BLaER1 (cell line): ENCODE results near the gene NR1H2.

Experiments used
- H3K27ac ChIP-seq: shearing (Covaris generic); formaldehyde crosslinking; 2 replicates; pipeline ENCODE4 v1.8.1; 2022
- H3K27me3 ChIP-seq: shearing (Covaris generic); formaldehyde crosslinking; 2 replicates; pipeline ENCODE4 v1.8.1; 2022
- H3K36me3 ChIP-seq: shearing (Covaris generic); formaldehyde crosslinking; 2 replicates; pipeline ENCODE4 v1.8.1; 2022
- H3K4me1 ChIP-seq: shearing (Covaris generic); formaldehyde crosslinking; 2 replicates; pipeline ENCODE4 v1.8.1; 2022
- H3K4me2 ChIP-seq: shearing (Covaris generic); formaldehyde crosslinking; 2 replicates; pipeline ENCODE4 v1.8.1; 2022
- H3K4me3 ChIP-seq: shearing (Covaris generic); formaldehyde crosslinking; 2 replicates; pipeline ENCODE4 v1.8.1; 2022
- H3K9ac ChIP-seq: shearing (Covaris generic); formaldehyde crosslinking; 2 replicates; pipeline ENCODE4 v1.8.1; 2022
- H3K9me3 ChIP-seq: shearing (Covaris generic); formaldehyde crosslinking; 2 replicates; pipeline ENCODE4 v1.8.1; 2022
- H4K20me1 ChIP-seq: shearing (Covaris generic); formaldehyde crosslinking; 2 replicates; pipeline ENCODE4 v1.8.1; 2022
- Cebpa-rat ChIP-seq: shearing (Covaris generic); IDR thresholded peaks from 2 replicates; pipeline ENCODE4 v1.8.1; 2022

NR1H2 gene

GRCh38 chr19:50377517-50377916 is 1.3 kb downstream of the NR1H2 start:
- no peak overlapping the region for H3K4me3 ChIP-seq
- no peak overlapping the region for H3K9ac ChIP-seq
- H3K27ac ChIP-seq: no peak overlapping the region
- peaks cover 53% of the 10 kb centered on the region for H3K36me3 ChIP-seq
- H3K4me2 ChIP-seq: peak overlapping the region; percentile 9; the same call in 1 of the 2 replicates
- peaks cover 33% of the 10 kb centered on the region for H3K4me1 ChIP-seq
- H3K9me3 ChIP-seq: no peaks in the 10 kb centered on the region
- TF ChIP-seq Cebpa-rat: no peak
- no peaks in the 10 kb centered on the region for H3K27me3 ChIP-seq
- H4K20me1 ChIP-seq: peaks cover 42% of the 10 kb centered on the region

GRCh38 chr19:50378169-50378862 is 2.1 kb downstream of the NR1H2 start:
- Histone ChIP-seq H4K20me1 (peaks cover 42% of the 10 kb centered on the region), H3K4me3 (no peak overlapping the region), H3K4me1 (peaks cover 29% of the 10 kb centered on the region), H3K9me3 (no peaks in the 10 kb centered on the region), H3K9ac (no peak overlapping the region), H3K27ac (no peak overlapping the region), H3K4me2 (no peak overlapping the region), H3K27me3 (no peaks in the 10 kb centered on the region), H3K36me3 (peaks cover 61% of the 10 kb centered on the region)
- TF ChIP-seq Cebpa-rat: no peak

GRCh38 chr19:50378863-50379236 is 2.6 kb downstream of the NR1H2 start:
- Histone ChIP-seq H3K9me3 (no peaks in the 10 kb centered on the region), H3K36me3 (peaks cover 62% of the 10 kb centered on the region), H3K4me1 (peaks cover 30% of the 10 kb centered on the region), H3K4me3 (no peak overlapping the region), H3K27ac (no peak overlapping the region), H3K27me3 (no peaks in the 10 kb centered on the region), H4K20me1 (peaks cover 42% of the 10 kb centered on the region), H3K4me2 (no peak overlapping the region), H3K9ac (no peak overlapping the region)
- no peak for TF ChIP-seq Cebpa-rat

- H3K4me3 ChIP-seq: no peak overlapping the region
- no peaks in the 10 kb centered on the region for H3K27me3 ChIP-seq
- H3K9me3 ChIP-seq: no peaks in the 10 kb centered on the region
- peaks cover 42% of the 10 kb centered on the region for H4K20me1 ChIP-seq
- H3K4me1 ChIP-seq: peaks cover 22% of the 10 kb centered on the region
- H3K27ac ChIP-seq: no peak overlapping the region
- peaks cover 62% of the 10 kb centered on the region for H3K36me3 ChIP-seq
- no peak for TF ChIP-seq Cebpa-rat
- H3K4me2 ChIP-seq: no peak overlapping the region
- H3K9ac ChIP-seq: no peak overlapping the region
Observed at GRCh38 chr19:50379602-50380001, 3.3 kb downstream of the NR1H2 start.

GRCh38 chr19:50380137-50380536 is 3.9 kb downstream of the NR1H2 start:
- Histone ChIP-seq H3K36me3 (peaks cover 62% of the 10 kb centered on the region), H3K27ac (no peak overlapping the region)

GRCh38 chr19:50380751-50381151 is 4.5 kb downstream of the NR1H2 start:
- Histone ChIP-seq H3K4me3 (no peak overlapping the region), H3K9me3 (no peaks in the 10 kb centered on the region), H3K9ac (no peak overlapping the region), H3K27me3 (no peaks in the 10 kb centered on the region), H3K36me3 (peaks cover 62% of the 10 kb centered on the region), H3K4me2 (no peak overlapping the region), H4K20me1 (peaks cover 51% of the 10 kb centered on the region), H3K27ac (no peak overlapping the region), H3K4me1 (peaks cover 20% of the 10 kb centered on the region)
- no peak for TF ChIP-seq Cebpa-rat

More at GRCh38 chr19:50380137-50380536, 3.9 kb downstream of the NR1H2 start:
- H3K4me3 ChIP-seq: no peak overlapping the region
- no peaks in the 10 kb centered on the region for H3K27me3 ChIP-seq
- no peak overlapping the region for H3K9ac ChIP-seq
- peaks cover 20% of the 10 kb centered on the region for H3K4me1 ChIP-seq
- no peak overlapping the region for H3K4me2 ChIP-seq
- H3K9me3 ChIP-seq: no peaks in the 10 kb centered on the region
- TF ChIP-seq Cebpa-rat: no peak
- peaks cover 45% of the 10 kb centered on the region for H4K20me1 ChIP-seq

GRCh38 chr19:50381881-50382729 is 5.8 kb downstream of the NR1H2 start:
- Histone ChIP-seq H3K36me3 (peaks cover 76% of the 10 kb centered on the region), H3K4me2 (no peak overlapping the region), H3K9ac (no peak overlapping the region), H3K27ac (no peak overlapping the region), H3K4me3 (no peak overlapping the region), H3K4me1 (peaks cover 29% of the 10 kb centered on the region), H4K20me1 (peaks cover 63% of the 10 kb centered on the region), H3K27me3 (no peaks in the 10 kb centered on the region), H3K9me3 (no peaks in the 10 kb centered on the region)
- no peak for TF ChIP-seq Cebpa-rat

GRCh38 chr19:50383001-50383851 is 7.0 kb downstream of the NR1H2 start:
- H3K27ac ChIP-seq: peak overlapping the region; percentile 61; the same call in 1 of the 2 replicates
- no peaks in the 10 kb centered on the region for H3K9me3 ChIP-seq
- peaks cover 34% of the 10 kb centered on the region for H3K4me1 ChIP-seq
- H3K9ac ChIP-seq: peak overlapping the region; percentile 82
- H3K4me3 ChIP-seq: peak overlapping the region; percentile 72
- H3K36me3 ChIP-seq: peaks cover 77% of the 10 kb centered on the region
- H3K27me3 ChIP-seq: no peaks in the 10 kb centered on the region
- H3K4me2 ChIP-seq: peak overlapping the region; percentile 90
- peaks cover 63% of the 10 kb centered on the region for H4K20me1 ChIP-seq
- TF ChIP-seq Cebpa-rat: no peak

GRCh38 chr19:50383852-50384684 is 7.8 kb downstream of the NR1H2 start, which contains the start of gene POLD1:
TSS of gene POLD1 (plus strand) at chr19:50384347. CDS start at chr19:50398852, 14,505 bp downstream.
- Histone ChIP-seq H3K27ac (peak within 1 kb of the TSS; percentile 85), H4K20me1 (peaks cover 62% of the 10 kb centered on the region), H3K4me2 (peak within 1 kb of the TSS; percentile 90), H3K4me1 (peaks cover 34% of the 10 kb centered on the region), H3K9me3 (no peaks in the 10 kb centered on the region), H3K27me3 (no peaks in the 10 kb centered on the region), H3K36me3 (peaks cover 77% of the 10 kb centered on the region), H3K4me3 (peak within 1 kb of the TSS; percentile 72), H3K9ac (peak within 1 kb of the TSS; percentile 82)
- no peak for TF ChIP-seq Cebpa-rat
